Lung (tissue), 12 donors: ENCODE data around the gene RPL21. TPM values are rescaled to one million over a fixed set of nuclear protein-coding genes. Genes with fewer than 3 reads are reported as not detected.
"Not testable (repeated sequence)": the region's sequence is repeated elsewhere in the genome, so short reads cannot be mapped to it uniquely, and the experiment has no call there.

Experiments
- ATAC-seq: fragments of 200-7000 bp; cut with Tn5 transposase; one replicate; pipeline ENCODE4 v1.9.1; 2020; ENCODE audit warnings: moderate number of reproducible peaks; ENCODE audit not compliant: insufficient read depth, low FRiP score
- DNase-seq, 3 donors: peaks; one replicate each; pipeline ENCODE4 v3.0.0-alpha.2; 2013 to 2017
- H3K27ac ChIP-seq, 2 donors: one replicate each; pipeline ENCODE4 v1.5.1; 2013; ENCODE audit warnings: mild to moderate bottlenecking in 2 of 2, moderate library complexity in 2 of 2, control low read depth in 1 of 2, inconsistent platforms in 1 of 2, low read depth in 1 of 2, low read length in 1 of 2
- H3K27me3 ChIP-seq, 3 donors: one replicate each; pipeline ENCODE4 v1.5.1; 2013; ENCODE audit warnings: low read length in 2 of 3; ENCODE audit not compliant: control insufficient read depth in 3 of 3, insufficient read depth in 3 of 3
- H3K36me3 ChIP-seq, 4 donors: one replicate each; pipeline ENCODE4 v1.5.1; 2013; ENCODE audit warnings: low read length in 4 of 4, mild to moderate bottlenecking in 1 of 4, moderate library complexity in 1 of 4; ENCODE audit not compliant: control insufficient read depth in 4 of 4, insufficient read depth in 4 of 4
- H3K4me1 ChIP-seq, 5 donors: one replicate each; pipeline ENCODE4 v1.5.1; 2013; ENCODE audit warnings: low read length in 5 of 5, mild to moderate bottlenecking in 2 of 5, moderate library complexity in 1 of 5; ENCODE audit not compliant: control insufficient read depth in 5 of 5, insufficient read depth in 5 of 5
- H3K4me3 ChIP-seq: one replicate; pipeline ENCODE4 v1.5.1; 2013; ENCODE audit warnings: mild to moderate bottlenecking, control low read depth, moderate library complexity
- H3K9ac ChIP-seq, 2 donors: one replicate each; pipeline ENCODE4 v1.5.1; 2013; ENCODE audit warnings: low read length in 2 of 2, control low read depth in 1 of 2; ENCODE audit not compliant: insufficient read depth in 1 of 2
- H3K9me3 ChIP-seq, 4 donors: one replicate each; pipeline ENCODE4 v1.5.1; 2013; ENCODE audit warnings: low read length in 3 of 4, mild to moderate bottlenecking in 1 of 4, moderate library complexity in 1 of 4; ENCODE audit not compliant: control insufficient read depth in 4 of 4, insufficient read depth in 3 of 4
- CTCF ChIP-seq: IDR thresholded peaks from 2 replicates; pipeline ENCODE4 v1.5.1; 2012; ENCODE audit warnings: mild to moderate bottlenecking; ENCODE audit errors: control extremely low read depth, extremely low read depth
- WGBS, 2 donors: extraction: QIAGEN DNeasy Blood & Tissue Kit; methylation state at CpG; one replicate each; pipeline ENCODE4 v1.1.7; 2013; 5-methylcytosine and 5-hydroxymethylcytosine counted together
- polyA plus RNA-seq, 2 donors: library from polyadenylated mRNA; stranded (reverse); fragments of 200-250 nt; gene quantifications; one replicate each; pipeline ENCODE4 v1.2.1, GENCODE V29; 2013
- total RNA-seq, 2 donors: library from RNA; depleted of rRNA in 1 of 2; stranded (reverse); fragments of >200 nt in 1 of 2; gene quantifications; one replicate each; pipeline ENCODE4 v1.2.1, GENCODE V29; 2014 to 2021
- donor health status: control.
- donor health status: control.
- donor health status: Bipolar disorder and iron deficiency.
- donor health status: healthy.
- donor health status: DM: yes; HTN: yes; CAD: no.

The RPL21 gene
- total and polyA plus RNA-seq, 4 donors = 796 to 1,951 (median 915) TPM

- H3K9ac ChIP-seq = not testable (repeated sequence)
- WGBS, 2 donors = 29 to 57% methylated on average over 1 of the region's 1 CpG
Measured at GRCh38 chr13:27218861-27219260, 32.5 kb upstream of the RPL21 start.

GRCh38 chr13:27219611-27220010 is 31.7 kb upstream of the RPL21 start:
- DNase-seq = no peak
- no peak overlapping the region for H3K27ac ChIP-seq
- no peak overlapping the region for H3K4me3 ChIP-seq
- H3K27me3 ChIP-seq = no peaks in the 10 kb centered on the region
- peaks cover 0 to 2% (median 0%) of the 10 kb centered on the region in 4 donors for H3K9me3 ChIP-seq
- H3K9ac ChIP-seq = no peak overlapping the region
- whole genome bisulfite sequencing, 2 donors = 90 to 92% methylated on average over 19 of the region's 19 CpGs
- H3K36me3 ChIP-seq = no peaks in the 10 kb centered on the region
- no peaks in the 10 kb centered on the region for H3K4me1 ChIP-seq
- ATAC-seq = no peak
- TF ChIP-seq CTCF = no peak

More at GRCh38 chr13:27218861-27219260, 32.5 kb upstream of the RPL21 start:
- not testable (repeated sequence) for H3K4me1 ChIP-seq, H3K4me3 ChIP-seq, H3K9me3 ChIP-seq, DNase-seq, ATAC-seq, H3K27me3 ChIP-seq, H3K36me3 ChIP-seq, H3K27ac ChIP-seq

- H3K27ac ChIP-seq, DNase-seq, H3K27me3 ChIP-seq, H3K9me3 ChIP-seq, H3K4me1 ChIP-seq, H3K36me3 ChIP-seq, ATAC-seq, H3K4me3 ChIP-seq, H3K9ac ChIP-seq: not testable (repeated sequence)
- WGBS, 2 donors = 82 to 88% methylated on average over 2 of the region's 2 CpGs
Measured at GRCh38 chr13:27222100-27222499, 29.3 kb upstream of the RPL21 start.

- 83 to 89% methylated on average over 2 of the region's 2 CpGs for WGBS, 2 donors
- no peak for TF ChIP-seq CTCF
- no peak for DNase-seq
- ATAC-seq = no peak
- Histone ChIP-seq H3K4me1 (no peaks in the 10 kb centered on the region), H3K9ac (no peak overlapping the region), H3K36me3 (no peaks in the 10 kb centered on the region), H3K4me3 (no peak overlapping the region), H3K27ac (no peak overlapping the region), H3K9me3 (no peaks in the 10 kb centered on the region), H3K27me3 (no peaks in the 10 kb centered on the region)
Measured at GRCh38 chr13:27226991-27227390, 24.4 kb upstream of the RPL21 start.

- Histone ChIP-seq H3K4me1 (no peaks in the 10 kb centered on the region), H3K4me3 (no peak overlapping the region), H3K27me3 (no peaks in the 10 kb centered on the region), H3K36me3 (no peaks in the 10 kb centered on the region), H3K9ac (no peak overlapping the region), H3K27ac (no peak overlapping the region), H3K9me3 (peaks cover 0 to 2% (median 0%) of the 10 kb centered on the region in 4 donors)
- DNase-seq (no peak), ATAC-seq (no peak)
- TF ChIP-seq CTCF = no peak
Measured at GRCh38 chr13:27228131-27228530, 23.2 kb upstream of the RPL21 start.
